ENCODE data around the gene MRTFB.
"Not testable (repeated sequence)": the region's sequence is repeated elsewhere in the genome, so short reads cannot be mapped to it uniquely, and the experiment has no call there.

Gene MRTFB

DNA sequence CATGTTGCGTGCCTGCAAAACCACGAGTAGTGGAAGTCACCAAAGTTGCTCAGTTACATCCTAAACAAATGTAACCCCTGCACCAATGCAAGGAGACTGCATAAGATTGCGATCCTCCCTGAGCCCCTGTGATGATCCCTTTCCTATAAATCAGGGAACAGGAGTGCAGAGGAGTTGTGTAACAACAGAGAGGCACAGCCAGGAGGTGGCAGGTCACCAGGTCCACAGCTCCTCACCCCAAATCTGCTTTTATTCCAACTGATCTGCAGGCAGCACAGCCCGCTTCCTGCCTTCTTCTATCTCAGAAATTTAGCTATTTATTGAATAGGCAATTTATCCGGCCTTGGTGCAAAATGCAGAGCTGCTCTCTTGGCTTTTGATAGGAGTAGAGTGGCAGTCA, 36.0 kb upstream of the MRTFB start:
- H3K4me3 ChIP-seq (ENCODE audit: low read length): no peak overlapping the region
- no peak for TF ChIP-seq CTCF (conservative IDR thresholded peaks at IDR 0.05; ENCODE audit: low read length)
- DNase-seq (ENCODE audit: low read depth): no peak

DNA sequence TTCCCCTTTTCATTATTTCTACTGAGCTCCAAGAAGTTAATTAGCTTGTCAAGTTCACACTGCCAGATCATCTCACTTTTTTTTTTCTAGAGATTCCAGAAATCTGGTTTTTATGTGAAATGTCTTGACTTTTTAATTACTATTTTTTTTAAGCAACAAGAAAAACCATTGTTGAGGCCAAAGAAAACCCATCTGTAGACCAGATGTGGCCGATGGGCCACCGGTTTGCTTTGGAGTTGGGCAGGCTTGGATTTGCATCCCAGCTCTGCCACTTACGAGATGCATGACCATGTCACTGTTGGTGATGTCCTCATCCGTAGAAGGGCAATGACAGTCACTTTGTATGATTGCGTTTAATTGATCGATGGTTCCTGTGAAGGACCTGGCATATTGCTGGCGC, 34.2 kb upstream of the MRTFB start:
- peak; percentile 54 for DNase-seq (ENCODE audit: low read depth)
- no peak overlapping the region for H3K4me3 ChIP-seq (ENCODE audit: low read length)
- TF ChIP-seq CTCF (conservative IDR thresholded peaks at IDR 0.05; ENCODE audit: low read length): no peak

DNA sequence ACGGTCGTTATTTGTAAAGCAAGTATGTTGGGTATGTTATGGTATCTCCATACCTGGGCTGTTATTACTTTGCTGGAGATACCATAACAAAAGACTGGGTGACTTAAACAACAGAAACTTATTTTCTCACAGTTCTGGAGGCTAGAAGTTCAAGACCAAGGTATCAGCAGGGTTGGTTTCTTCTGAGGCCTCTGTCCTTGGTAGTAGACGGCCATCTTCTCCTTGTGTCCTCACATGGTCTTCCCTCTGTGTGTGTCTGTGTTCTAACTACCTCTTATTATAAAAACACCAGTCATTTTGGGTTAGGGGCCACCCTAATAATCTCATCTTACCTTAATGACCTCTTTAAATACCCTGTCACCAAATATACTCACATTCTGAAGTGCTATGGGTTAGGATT, 33.2 kb upstream of the MRTFB start:
- no peak overlapping the region for H3K4me3 ChIP-seq (ENCODE audit: low read length)
- no peak for DNase-seq (ENCODE audit: low read depth)
- TF ChIP-seq CTCF (conservative IDR thresholded peaks at IDR 0.05; ENCODE audit: low read length): no peak

DNA sequence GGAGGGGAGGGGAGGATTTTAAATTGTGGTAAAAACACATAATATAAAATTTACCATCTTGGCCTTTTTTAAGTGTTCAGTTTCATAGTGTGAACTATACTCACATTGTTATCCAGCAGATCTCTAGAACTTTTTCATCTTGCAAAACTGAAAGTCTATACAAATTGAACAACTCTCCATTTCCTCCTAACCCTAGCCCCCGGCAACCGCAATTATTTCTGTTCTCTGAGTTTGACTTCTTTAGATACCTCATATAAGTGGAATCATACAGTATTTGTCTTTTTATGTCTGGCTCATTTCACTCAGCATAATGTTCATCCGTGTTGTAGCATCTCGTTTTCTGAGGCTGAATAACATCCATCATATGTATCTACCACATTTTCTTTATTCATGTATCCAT, 30.0 kb upstream of the MRTFB start:
- DNase-seq (ENCODE audit: low read depth): no peak
- no peak for TF ChIP-seq CTCF (conservative IDR thresholded peaks at IDR 0.05; ENCODE audit: low read length)

DNA sequence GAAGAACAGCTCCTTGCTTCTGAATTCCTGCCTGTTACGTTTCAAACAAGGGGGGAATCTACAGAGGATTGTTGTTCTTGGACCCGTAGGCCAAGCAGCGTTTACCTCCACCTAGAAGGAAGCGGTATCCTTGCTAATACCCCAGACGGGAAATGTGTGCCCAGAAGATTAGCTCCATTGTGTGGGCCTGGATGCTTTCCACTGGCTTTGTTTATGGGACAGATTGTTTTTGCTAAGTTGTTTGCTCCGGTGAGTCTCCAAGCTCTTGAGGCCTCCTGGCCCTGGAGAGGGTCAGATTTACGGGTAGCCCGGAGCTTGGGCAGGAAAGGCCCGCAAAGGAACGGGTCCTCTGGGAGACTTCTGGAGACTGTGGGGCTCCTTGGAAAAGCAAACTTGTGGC, 28.4 kb upstream of the MRTFB start:
- no peak for DNase-seq (ENCODE audit: low read depth)
- no peak overlapping the region for H3K4me3 ChIP-seq (ENCODE audit: low read length)
- TF ChIP-seq CTCF (conservative IDR thresholded peaks at IDR 0.05; ENCODE audit: low read length): no peak

More for the DNA sequence above, 30.0 kb upstream of the MRTFB start:
- H3K4me3 ChIP-seq (ENCODE audit: low read length): no peak overlapping the region

- TF ChIP-seq CTCF (conservative IDR thresholded peaks at IDR 0.05; ENCODE audit: low read length): no peak
- H3K4me3 ChIP-seq (ENCODE audit: low read length): no peak overlapping the region
- no peak for DNase-seq (ENCODE audit: low read depth)
These were observed 27.8 kb upstream of the MRTFB start for GRCh38 chr16:14043278-14043677.

- no peak for DNase-seq (ENCODE audit: low read depth)
- H3K4me3 ChIP-seq (ENCODE audit: low read length): no peak overlapping the region
- TF ChIP-seq CTCF (conservative IDR thresholded peaks at IDR 0.05; ENCODE audit: low read length): no peak
These were observed 27.3 kb upstream of the MRTFB start for GRCh38 chr16:14043793-14044192.

- not testable (repeated sequence) for H3K4me3 ChIP-seq (ENCODE audit: low read length); DNase-seq (ENCODE audit: low read depth)
These were observed 23.8 kb upstream of the MRTFB start for GRCh38 chr16:14047121-14047859.
